ENCODE data around the gene TNS1. TPM values are rescaled to one million over a fixed set of nuclear protein-coding genes. Genes with fewer than 3 reads are reported as not detected.
A peak's percentile ranks its signal among the peaks of the same experiment; 100 is the strongest.
"Not testable (repeated sequence)": the region's sequence is repeated elsewhere in the genome, so short reads cannot be mapped to it uniquely, and the experiment has no call there.

TNS1 gene
- 100 to 1,000 TPM; 169 to 316 (median 229) TPM for total RNA-seq

DNA sequence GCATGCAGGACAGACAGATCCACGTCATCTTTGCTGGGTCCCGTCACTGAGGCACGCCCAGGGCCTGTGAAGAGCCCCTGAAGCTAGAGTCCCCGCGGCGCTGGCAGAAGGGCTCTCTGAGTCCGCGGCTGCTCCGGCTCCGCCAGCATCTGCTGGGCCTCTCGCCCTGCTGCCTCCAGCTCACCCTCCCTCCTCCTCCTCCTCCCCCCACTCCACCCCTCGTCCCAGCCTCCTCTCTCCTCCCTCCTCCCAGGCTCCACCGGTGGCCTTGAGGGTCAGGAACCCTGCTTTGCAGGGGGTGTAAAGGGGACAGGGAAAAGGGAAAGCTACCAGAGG is at the start of gene TNS1:
TNS1 (minus strand) TSS at position 151 of the 336 bp plus-strand sequence; CDS start at position 28, 123 bp downstream.
- Histone ChIP-seq H3K36me3 (no peaks in the 10 kb centered on the region), H3K4me1 (peaks cover 20 to 36% of the 10 kb centered on the region in 2 donors), H3K27ac (peak within 1 kb of the TSS; percentile 60 to 84 (median 64)), H3K9me3 (no peaks in the 10 kb centered on the region), H3K27me3 (no peaks in the 10 kb centered on the region), H3K4me3 (replicated peaks in 1 of 3) (peak within 1 kb of the TSS in 1 of 3 donors; percentile 2)
- intact Hi-C loops (cut with DNase I) = no loop called here
- 37 to 42% methylated on average over 12 to 13 of the region's 13 CpGs for WGBS, 2 donors
- DNase-seq = no peak
- TF ChIP-seq, protein P1, sequence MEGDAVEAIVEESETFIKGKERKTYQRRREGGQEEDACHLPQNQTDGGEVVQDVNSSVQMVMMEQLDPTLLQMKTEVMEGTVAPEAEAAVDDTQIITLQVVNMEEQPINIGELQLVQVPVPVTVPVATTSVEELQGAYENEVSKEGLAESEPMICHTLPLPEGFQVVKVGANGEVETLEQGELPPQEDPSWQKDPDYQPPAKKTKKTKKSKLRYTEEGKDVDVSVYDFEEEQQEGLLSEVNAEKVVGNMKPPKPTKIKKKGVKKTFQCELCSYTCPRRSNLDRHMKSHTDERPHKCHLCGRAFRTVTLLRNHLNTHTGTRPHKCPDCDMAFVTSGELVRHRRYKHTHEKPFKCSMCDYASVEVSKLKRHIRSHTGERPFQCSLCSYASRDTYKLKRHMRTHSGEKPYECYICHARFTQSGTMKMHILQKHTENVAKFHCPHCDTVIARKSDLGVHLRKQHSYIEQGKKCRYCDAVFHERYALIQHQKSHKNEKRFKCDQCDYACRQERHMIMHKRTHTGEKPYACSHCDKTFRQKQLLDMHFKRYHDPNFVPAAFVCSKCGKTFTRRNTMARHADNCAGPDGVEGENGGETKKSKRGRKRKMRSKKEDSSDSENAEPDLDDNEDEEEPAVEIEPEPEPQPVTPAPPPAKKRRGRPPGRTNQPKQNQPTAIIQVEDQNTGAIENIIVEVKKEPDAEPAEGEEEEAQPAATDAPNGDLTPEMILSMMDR (IDR thresholded peaks at IDR 0.05) = no peak
- TF ChIP-seq POLR2A (IDR thresholded peaks at IDR 0.05) = no peak

GRCh38 chr2:218051903-218052302 is 49.1 kb upstream of the TNS1 start:
- no peak for TF ChIP-seq POLR2A (IDR thresholded peaks at IDR 0.05)
- TF ChIP-seq, protein P1 (IDR thresholded peaks at IDR 0.05) = no peak
- intact Hi-C loops (cut with DNase I) = no loop called here
- Histone ChIP-seq H3K9me3 (no peaks in the 10 kb centered on the region), H3K4me3 (replicated peaks in 1 of 3) (no peak overlapping the region), H3K27me3 (no peaks in the 10 kb centered on the region), H3K27ac (no peak overlapping the region), H3K4me1 (no peaks in the 10 kb centered on the region), H3K36me3 (no peaks in the 10 kb centered on the region)
- DNase-seq = no peak
- WGBS, 2 donors = 77 to 86% methylated on average over 3 of the region's 3 CpGs

GRCh38 chr2:218047536-218048225 is 44.9 kb upstream of the TNS1 start:
- no peaks in the 10 kb centered on the region for H3K36me3 ChIP-seq
- H3K4me3 ChIP-seq (replicated peaks in 1 of 3) = no peak overlapping the region
- WGBS, 2 donors = 90 to 91% methylated on average over 8 of the region's 8 CpGs
- no peak overlapping the region for H3K27ac ChIP-seq
- DNase-seq = no peak
- H3K4me1 ChIP-seq = no peaks in the 10 kb centered on the region
- intact Hi-C loops (cut with DNase I) = no loop called here
- no peaks in the 10 kb centered on the region for H3K27me3 ChIP-seq
- TF ChIP-seq POLR2A (IDR thresholded peaks at IDR 0.05) = no peak
- TF ChIP-seq, protein P1 (IDR thresholded peaks at IDR 0.05) = no peak
- no peaks in the 10 kb centered on the region for H3K9me3 ChIP-seq

DNA sequence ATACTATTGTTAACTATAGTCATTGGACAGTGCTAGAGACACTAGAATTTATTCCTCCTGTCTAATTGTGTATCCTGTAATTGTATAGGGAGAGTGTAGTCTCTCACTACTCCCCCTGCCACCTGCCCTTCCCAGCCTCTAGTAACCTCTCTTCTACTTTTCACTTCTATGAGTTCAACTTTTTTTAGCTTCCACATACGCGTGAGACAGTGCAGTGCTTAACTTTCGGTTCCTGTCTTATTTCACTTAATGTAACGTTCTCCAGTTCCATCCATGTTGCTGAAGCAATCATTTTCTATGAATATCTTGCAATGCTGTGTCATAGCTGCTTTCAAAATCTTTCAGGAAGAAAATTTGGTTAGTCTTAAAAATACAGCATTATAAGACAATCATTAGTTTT is 43.4 kb upstream of the TNS1 start:
- no peak for TF ChIP-seq POLR2A (IDR thresholded peaks at IDR 0.05)
- 82 to 85% methylated on average over 4 of the region's 4 CpGs for WGBS, 2 donors
- no peak for DNase-seq
- Histone ChIP-seq H3K4me1 (no peaks in the 10 kb centered on the region), H3K9me3 (no peaks in the 10 kb centered on the region), H3K27me3 (no peaks in the 10 kb centered on the region), H3K4me3 (replicated peaks in 1 of 3) (no peak overlapping the region), H3K36me3 (no peaks in the 10 kb centered on the region), H3K27ac (no peak overlapping the region)
- intact Hi-C loops (cut with DNase I) = no loop called here

DNA sequence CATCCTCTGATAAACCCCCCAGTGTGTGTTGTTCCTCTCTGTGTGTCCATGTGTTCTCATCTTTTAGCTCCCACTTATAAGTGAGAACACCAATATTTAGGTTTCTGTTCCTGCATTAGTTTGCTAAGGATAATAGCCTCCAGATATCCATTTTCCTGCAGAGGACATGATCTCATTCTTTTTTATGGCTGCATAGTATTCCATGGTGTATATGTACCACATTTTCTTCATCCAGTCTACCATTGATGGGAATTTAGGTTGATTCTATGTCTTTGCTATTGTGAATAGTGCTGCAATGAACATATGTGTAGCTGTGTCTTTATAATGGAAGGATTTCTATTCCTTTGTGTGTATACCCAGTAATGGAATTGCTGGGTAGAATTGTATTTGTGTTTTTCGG is 41.8 kb upstream of the TNS1 start:
- H3K27me3 ChIP-seq; H3K9me3 ChIP-seq; intact Hi-C loops (cut with DNase I); H3K4me1 ChIP-seq; H3K27ac ChIP-seq; H3K36me3 ChIP-seq; DNase-seq; H3K4me3 ChIP-seq (replicated peaks in 1 of 3): not testable (repeated sequence)
- WGBS, 2 donors = 96 to 100% methylated on average over 1 of the region's 1 CpG

- Histone ChIP-seq H3K4me1 (no peaks in the 10 kb centered on the region), H3K27ac (no peak overlapping the region), H3K27me3 (no peaks in the 10 kb centered on the region), H3K4me3 (replicated peaks in 1 of 3) (no peak overlapping the region), H3K36me3 (no peaks in the 10 kb centered on the region), H3K9me3 (no peaks in the 10 kb centered on the region)
- intact Hi-C loops (cut with DNase I) = no loop called here
- WGBS, 2 donors = 96 to 100% methylated on average over 2 to 3 of the region's 5 CpGs
- TF ChIP-seq, protein P1 (IDR thresholded peaks at IDR 0.05) = no peak
- no peak for TF ChIP-seq POLR2A (IDR thresholded peaks at IDR 0.05)
- DNase-seq = no peak
Observed at GRCh38 chr2:218043701-218044109, 40.9 kb upstream of the TNS1 start.

Data from thyroid gland (tissue), 4 donors.